GM20000 (cell line): ENCODE measurements around the gene TRAPPC3L.

ENCODE experiments used
- DNase-seq: peaks from one replicate; pipeline ENCODE4 v3.0.0; 2012; ENCODE audit warnings: low spot score
- CTCF ChIP-seq: IDR thresholded peaks from 2 replicates; pipeline ENCODE4 v1.5.1; 2012; ENCODE audit warnings: mild to moderate bottlenecking, control low read depth; ENCODE audit errors: extremely low read depth, missing control alignments

Gene TRAPPC3L

DNA sequence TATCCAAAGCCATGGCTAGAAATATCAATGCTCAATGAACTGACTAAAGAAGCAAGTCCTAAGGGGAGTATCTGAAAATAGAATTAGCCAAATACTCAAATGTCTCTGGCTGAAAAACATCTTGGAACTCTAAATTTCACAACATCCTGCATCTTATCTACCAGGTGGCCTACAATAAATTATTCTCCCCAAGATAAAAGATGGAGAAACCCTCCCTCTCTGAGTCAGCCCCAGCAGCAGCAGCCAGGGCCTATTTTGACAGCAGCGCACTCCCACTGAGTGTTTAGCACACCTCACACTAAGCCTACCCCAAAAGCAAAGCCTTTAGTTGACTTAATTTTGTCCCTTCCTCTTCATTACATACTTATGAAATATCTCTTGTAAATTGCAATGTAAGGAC is 78.4 kb downstream of the TRAPPC3L start:
- no peak for TF ChIP-seq CTCF
- DNase-seq, result no peak

- no peak for TF ChIP-seq CTCF
- DNase-seq, result no peak
These were observed 80.2 kb downstream of the TRAPPC3L start for GRCh38 chr6:116465246-116465645.

DNA sequence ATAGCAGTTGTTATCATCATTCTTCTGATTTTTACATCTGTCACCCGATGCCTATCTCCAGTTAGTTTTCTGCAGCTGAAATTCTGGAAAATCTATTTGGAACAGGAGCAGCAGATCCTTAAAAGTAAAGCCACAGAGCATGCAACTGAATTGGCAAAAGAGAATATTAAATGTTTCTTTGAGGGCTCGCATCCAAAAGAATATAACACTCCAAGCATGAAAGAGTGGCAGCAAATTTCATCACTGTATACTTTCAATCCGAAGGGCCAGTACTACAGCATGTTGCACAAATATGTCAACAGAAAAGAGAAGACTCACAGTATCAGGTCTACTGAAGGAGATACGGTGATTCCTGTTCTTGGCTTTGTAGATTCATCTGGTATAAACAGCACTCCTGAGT is 82.2 kb downstream of the TRAPPC3L start:
- no peak for TF ChIP-seq CTCF

GRCh38 chr6:116461932-116462885 is 83.3 kb downstream of the TRAPPC3L start:
- no peak for TF ChIP-seq CTCF
- DNase-seq, result peak; percentile 78

More for the DNA sequence above, 82.2 kb downstream of the TRAPPC3L start:
- DNase-seq, result no peak

GRCh38 chr6:116461331-116461931 is 84.1 kb downstream of the TRAPPC3L start, which contains the start of gene CALHM6:
TSS of gene CALHM6 (plus strand) at chr6:116461375. CDS start at chr6:116461930, 555 bp downstream.
- no peak for TF ChIP-seq CTCF
- DNase-seq, result no peak

- no peak for TF ChIP-seq CTCF
- no peak for DNase-seq
These were observed 85.6 kb downstream of the TRAPPC3L start for GRCh38 chr6:116459927-116460326.

DNA sequence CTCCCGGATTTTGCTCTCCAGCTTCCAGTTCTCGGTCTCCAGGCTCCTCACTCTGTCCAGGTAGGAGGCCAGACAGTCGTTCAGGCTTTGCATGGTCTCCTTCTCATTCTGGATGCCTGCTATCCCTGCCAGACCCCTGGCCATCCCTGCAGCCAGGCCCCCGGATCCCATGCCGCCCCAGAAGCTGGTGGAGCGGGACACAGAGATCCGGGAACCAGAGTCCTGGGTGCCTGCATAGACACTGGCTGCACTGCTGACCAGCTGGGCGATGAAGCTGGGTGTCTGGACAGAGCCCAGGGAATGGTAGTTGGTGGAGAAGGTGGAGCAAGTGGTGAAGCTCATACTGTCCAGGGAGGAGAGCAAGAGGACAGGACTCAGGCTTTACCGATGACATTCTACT is 87.2 kb downstream of the TRAPPC3L start:
- no peak for TF ChIP-seq CTCF
- DNase-seq, result no peak
